CMK (cell line): Measurements from ENCODE around the gene ADAM30.

ENCODE experiments used
- DNase-seq: peaks from one replicate; pipeline ENCODE4 v3.0.0-alpha.2; 2010; ENCODE audit warnings: low read depth

The ADAM30 gene

DNA sequence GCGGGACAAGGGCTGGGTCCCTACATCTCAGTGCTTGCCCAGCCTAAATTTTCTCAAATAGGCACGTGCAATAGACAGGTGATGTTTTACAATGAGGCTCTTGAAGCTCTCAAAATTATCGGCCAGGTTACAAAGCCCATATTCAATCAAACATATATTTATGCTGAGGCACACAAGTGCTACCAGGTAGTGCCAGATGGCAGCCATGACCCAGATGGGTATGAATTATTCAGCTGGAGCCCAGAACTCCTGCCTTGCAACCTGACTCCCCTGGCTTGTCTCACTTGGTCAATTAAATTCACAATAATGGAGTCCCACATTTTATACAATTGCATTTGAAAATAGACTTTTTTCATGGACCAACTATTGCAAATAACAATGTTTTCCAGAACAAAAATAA is 12.3 kb upstream of the ADAM30 start:
- DNase-seq, result no peak

DNA sequence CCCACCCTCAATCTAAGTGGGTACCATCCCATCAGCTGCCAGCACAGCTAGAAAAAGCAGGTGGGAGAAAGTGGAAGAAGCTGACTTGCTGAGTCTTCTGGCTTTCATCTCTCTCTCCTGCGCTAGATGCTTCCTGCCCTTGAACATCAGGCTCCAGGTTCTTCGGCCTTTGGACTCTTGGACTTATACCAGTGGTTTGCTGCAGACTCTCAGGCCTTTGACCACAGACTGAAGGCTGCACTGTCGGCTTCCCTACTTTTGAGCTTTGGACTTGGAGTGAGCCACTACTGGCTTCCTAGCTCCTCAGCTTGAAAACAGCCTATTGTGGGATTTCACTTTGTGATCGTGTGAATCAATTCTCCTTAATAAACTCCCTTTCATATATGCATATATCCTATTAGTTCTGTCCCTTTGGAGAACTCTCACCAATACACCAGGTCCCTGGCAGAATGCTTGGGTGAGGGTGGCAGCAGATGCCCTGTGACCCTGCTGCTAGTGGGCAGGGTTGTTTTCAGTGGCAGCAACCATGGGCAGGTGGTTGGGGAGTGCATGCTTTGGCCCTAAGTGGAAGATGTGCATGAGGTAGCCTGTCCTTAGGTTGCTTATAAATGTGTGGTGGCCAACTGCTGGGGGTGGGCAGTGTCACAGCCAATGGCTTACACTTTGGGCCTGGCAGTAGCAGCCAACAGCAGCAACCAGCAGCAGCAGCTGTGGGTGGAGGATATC is 10.8 kb upstream of the ADAM30 start:
- DNase-seq, result no peak

DNA sequence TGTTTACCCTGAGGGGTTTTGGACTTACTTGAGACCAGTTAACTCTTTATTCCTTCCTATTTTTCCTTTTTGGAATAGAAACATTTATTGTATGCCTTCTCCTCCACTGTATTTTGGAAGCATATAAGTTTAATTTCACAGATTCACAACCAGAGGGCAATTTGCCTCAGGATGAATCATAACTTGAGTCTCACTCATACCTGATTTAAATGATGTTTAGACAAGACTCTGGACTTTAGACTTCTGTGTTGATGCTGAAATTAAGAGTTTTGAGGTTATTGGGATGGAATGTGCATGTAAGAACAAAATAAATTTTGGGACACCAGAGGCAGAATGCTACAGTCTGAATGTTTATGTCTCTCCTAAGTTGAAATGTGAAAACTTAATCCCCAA is 7.1 kb upstream of the ADAM30 start:
- DNase-seq, result no peak

DNA sequence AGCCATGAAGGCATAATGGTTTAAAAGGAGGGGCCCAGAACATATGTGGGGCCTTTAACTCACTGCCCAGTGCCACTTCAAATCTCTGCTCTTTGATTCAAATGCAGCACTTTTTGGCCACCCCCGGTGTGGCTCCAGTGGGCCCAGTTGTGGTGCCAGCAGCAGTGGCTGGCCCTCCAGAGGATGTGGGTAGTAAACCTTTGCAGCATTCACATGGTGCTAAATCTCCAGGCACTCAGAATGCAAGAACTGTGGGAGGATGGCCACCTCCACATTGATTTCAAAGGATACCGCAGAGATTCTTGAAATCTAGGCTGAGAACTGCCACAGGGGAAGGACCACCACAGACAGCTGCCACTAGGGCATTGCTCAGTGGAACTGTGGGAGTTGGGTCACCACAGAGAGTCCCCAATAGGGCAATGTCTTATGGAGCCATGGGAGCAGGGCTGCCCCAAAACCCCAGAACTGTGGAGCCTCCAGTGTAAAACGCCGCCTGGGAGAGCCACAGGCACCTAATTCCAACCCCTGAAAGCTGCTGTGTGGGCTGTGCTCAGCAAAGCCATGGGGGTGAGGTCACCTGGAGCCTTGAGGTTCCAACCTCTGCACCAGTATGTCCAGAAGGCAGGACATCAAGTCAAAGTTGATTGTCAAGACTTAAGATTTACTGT is 6.6 kb upstream of the ADAM30 start:
- DNase-seq, result no peak

DNA sequence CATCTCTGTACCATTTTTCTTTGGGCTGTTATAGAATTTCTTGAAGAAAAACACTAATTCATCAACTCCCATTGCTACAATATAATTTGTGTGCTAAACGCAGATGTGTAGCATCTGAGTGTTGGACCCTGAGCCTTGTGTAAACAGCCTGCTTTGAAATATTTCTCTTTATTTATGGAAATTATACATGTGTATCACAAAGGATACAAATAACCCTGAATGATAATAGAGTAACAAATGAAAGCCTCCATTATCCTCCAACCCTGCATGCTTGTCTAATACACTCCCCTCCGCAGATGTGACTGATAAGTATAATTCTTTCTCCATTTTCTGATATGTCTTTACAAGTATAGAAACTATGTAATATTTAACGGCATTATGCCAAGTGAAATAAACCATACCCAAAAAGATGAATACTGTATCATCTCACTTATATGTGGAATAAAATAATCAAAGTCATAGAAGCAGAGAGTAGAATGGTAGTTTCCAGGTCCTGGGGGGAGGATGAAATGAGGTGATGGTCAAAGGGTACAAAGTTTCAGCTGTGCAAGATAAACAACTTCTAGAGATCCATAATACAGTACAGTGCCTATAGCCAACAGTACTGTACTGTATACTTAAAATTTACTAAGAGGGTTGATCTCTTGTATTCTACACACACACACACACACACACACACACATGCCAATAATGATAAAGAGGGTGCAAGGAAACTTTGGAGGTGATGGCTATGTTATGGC is 2.8 kb upstream of the ADAM30 start:
- no peak for DNase-seq

DNA sequence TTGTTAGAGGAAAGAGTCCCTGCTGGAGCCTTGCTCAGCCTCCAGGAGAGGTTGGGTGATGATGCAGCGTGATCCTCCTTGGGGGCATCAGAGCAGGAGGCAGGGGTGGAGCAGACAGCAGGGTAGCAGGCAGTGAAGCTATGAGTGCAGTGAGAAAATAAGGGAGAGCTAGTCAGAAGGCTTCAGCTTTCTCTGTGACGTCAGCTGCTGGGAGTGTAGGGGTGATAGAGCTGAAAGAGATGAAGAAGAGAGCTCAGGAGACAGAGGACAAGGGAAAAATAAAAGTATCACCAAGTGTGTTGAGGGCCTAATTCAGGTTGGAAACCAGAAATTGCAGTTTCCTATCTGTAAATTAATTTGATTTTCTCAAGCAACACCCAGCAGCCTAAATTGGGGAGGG is 2.2 kb upstream of the ADAM30 start:
- DNase-seq, result no peak

DNA sequence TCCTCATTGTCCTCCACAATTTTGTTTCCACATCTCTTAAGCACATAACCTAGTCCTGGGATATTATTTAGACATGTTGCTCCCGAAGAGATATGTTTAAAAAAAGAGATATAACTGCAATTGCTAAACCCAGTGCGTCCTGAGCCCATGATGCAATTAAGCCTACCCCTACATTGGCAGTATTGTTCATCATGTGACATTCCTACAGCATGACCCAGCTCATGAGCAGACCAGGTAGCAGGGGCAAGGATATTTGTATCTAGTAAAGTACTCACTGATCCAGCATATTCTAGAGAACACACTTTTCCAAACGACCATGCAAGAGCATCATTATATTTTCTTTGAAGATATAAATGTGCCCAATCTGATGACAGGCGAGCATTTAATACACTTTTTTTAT is 1.2 kb downstream of the ADAM30 start:
- DNase-seq, result no peak

DNA sequence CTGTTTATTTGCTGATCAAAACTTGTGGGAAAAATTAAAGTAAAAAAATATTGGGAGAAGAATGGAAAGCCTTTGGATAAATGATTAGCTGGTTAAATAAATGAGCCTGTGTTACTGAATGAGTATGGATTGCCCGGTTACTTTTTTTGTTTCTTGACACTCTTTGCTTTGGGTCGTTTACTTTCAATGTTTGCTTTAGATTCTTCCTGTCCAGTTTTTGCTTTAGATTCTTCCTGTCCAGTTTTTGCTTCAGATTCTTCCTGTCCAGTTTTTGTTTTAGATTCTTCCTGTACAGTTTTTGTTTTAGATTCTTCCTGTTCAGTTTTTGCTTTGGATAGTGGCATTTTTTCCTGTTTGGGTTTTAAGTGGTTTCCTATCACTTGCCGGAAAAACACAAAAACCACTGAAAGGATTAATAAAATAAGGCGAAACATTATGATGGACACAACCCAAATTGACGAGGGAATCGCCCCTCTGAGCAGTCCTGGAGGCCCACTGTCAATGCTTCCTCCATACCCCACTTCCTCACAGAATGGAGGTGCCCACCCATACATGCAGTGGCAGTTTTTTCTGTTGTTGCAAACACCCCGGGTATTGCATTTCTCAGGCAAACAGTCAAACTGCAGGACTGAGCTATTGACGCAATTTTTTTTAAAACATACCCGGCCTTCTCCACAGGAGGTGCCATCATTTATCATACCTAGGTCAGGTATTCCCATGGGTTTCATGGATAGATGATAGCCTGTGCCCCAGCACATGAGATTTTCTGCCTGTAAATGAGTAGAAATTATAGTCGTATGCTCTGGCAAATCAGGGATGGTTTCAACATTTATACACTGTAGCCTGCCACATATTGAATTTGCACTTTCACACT is 2.3 kb downstream of the ADAM30 start:
- DNase-seq, result no peak

DNA sequence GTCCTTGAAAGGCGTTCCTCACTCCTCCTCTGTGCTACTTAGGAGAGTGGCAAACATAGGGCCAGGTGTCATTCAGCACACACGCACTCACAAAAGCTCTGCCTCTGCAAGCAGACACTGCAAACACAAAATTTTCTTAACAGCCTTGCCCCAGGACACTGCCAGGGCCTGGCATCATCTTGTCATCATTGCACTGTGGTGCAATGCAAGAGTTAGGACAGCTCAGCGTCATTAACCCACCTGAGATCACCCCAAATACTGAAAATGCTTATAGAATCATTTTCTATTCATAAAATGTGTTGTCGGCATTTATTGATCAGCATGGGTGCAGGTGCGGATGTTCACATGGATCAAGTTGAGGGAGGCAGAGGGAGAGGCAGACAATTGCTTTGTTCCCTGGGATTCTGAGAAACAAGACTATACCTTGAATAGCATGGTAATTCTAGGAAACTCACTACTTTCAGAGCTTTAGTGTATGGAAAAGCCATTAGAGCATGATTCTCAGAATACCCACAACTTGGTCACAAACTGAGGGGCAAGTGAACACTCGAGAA is 3.0 kb downstream of the ADAM30 start:
- DNase-seq, result no peak

DNA sequence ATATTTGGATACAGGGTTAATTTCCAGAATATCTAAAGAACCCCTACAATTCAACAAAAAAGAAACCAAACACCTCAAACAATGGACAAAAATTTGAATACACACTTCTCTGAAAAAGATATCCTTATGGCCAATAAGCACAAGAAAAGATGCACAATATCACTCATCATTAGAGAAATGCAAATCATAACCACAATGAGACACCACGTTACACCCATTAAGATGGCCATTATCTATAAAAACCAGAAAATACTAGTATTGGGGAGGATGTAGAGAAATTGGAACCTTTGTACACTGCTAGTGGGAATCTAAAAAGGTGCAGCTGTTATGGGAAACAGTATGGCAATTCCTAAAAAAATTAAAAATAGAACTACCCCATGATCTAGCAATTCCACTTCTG is 4.9 kb downstream of the ADAM30 start:
- no peak for DNase-seq

DNA sequence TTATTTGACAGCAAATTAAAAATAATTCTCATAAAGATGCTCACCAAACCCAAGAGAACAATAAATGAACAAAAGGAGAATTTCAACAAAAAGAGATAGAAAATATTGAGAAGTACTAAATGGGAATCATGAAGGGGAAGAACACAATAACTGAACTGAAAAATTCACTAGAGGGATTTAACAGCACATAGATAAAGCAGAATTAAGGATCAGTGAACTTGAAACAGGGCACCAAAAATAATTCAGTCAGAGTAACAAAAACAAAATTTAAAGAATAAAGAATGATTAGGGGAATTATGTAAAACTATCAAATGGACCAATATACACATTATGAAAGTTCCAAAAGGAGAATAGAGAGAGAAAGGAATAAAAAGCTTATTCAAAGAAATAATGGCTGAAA is 7.8 kb downstream of the ADAM30 start:
- DNase-seq, result no peak

DNA sequence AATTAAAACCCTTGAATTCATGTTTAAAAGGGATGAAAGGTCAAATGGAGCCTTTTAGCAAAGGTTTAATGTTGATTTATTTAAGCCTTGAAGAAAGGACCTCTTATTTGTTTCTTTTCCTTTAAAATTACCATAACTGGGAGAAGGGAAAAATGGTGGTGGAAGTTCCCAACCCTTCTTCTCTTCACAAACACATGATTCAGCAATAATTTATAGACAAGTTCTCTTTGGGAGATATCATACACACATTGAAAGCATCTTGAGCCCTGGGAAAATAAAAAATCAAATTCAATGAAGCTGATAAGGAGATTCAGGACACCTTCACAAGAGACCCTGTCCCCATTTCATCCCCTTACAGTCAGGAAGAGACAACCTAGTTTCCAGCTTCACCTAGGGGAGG is 8.9 kb downstream of the ADAM30 start:
- DNase-seq, result no peak

DNA sequence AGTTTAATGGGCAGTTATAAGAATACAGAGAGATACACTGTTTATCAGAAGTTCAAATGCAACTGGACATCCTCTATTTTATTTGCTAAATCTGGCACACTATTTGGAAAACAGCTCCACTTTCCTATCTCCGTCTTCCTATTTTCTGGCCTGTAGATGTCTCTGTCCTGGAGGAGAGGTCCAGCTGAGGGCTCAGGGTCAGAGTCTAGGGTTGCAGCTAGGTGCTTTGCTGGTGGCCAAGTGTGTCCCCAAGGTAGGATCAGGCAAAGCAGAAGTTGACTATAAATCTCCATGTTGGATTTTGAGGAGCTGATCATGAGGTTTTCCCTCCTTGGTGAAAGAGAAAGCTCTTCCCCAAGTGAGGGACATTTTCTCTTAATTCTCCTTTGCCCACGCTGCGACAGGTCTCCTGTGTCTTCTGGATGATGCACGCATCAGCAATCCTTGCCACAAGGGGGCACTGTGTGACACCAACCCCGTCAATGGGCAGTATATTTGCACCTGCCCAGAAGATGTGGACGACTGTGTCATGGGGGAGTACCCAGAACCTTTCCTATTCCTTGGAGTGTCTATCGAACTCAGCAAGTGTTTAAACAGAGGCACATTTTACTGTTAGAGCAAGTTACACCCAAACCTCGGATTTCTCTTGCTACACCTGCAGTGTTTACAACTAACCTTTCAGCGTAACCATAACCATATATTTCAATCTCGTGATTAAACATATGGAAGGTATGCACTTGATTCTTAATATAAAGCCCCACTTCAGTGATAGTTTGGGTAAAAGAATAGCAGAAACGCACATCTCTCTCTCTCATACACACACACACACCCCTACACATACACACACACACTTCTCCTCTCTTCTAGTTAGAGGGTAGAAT is 10.2 kb downstream of the ADAM30 start:
- peak; percentile 22 for DNase-seq

DNA sequence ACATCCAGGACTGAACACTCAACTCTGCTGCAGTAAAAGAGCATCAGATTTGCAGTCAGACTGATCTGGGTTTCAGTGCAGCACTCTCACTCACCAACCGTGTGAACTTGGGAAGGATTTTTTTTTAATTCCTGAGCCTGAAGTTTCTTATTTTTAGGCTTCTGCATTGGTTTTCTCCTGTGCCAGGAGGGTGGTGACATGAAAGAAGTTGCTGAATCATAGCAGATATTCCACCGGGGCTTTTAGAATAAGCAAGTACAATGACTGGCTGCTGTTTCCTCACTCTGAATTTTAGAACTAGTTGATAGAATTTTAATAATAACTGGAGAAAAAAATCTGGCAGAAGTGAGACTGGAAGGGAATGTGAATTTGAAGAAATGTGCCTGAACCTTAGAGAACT is 11.6 kb downstream of the ADAM30 start:
- DNase-seq, result no peak

DNA sequence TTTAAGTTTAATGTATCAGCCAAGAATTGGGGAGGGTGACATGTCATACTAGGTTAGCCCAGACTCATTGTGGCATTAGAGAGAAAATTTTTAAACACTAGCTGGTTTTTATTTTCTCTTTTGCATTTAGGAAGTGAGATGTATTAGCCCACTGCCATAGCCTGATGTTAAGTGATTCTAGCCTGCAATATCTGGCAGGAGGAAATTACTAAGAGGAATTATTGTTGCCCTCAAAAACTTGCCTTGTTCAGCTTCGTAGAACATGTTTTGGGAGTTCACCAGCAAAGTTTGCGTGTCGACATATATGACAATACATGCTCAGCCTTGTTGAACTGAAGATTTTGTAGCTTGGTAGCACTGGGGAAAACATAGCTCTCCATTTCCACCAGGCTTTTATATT is 12.5 kb downstream of the ADAM30 start:
- DNase-seq, result no peak

DNA sequence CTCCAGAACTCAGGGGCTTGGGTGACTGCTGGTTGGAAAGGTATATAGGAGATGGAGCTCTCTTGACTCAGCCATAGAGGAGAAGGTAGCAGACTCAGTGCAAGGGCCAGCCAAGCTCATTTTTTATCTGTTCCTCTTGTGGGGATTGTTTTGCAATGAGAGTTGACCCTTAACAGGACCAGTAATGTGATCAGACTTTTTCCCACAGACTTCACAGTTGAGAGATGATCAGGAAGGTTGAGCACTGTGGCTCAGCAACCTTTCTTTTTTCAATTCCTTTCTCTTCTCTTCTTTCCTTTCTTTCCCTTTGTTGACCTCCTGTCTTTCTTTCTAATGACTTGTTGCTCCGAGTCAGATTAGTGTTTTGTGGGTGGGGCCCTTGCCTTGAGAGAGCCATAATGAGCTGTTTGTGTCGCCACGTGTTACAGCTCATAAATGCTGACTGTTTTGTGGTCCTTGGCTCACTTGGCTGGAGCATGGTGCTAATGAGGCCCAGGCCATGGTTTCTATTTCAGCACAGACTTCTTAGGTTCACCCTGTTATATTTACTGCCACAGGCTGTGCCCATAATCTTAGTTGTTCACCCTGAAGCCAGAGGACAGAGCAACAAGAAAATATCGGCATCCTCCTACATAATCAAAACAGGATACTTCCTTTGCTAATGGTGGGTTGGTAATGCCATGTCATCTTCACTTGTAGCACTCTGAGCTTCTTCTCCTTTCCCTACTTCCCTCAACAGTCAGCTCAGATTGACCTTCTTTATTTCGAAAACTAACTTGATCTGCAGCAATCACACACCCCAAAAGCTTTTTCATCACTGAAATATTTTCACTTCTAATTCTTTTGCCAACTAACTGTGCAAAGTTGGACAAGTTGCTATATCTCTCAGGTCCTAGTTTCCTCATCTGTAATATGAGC is 13.9 kb downstream of the ADAM30 start:
- no peak for DNase-seq

DNA sequence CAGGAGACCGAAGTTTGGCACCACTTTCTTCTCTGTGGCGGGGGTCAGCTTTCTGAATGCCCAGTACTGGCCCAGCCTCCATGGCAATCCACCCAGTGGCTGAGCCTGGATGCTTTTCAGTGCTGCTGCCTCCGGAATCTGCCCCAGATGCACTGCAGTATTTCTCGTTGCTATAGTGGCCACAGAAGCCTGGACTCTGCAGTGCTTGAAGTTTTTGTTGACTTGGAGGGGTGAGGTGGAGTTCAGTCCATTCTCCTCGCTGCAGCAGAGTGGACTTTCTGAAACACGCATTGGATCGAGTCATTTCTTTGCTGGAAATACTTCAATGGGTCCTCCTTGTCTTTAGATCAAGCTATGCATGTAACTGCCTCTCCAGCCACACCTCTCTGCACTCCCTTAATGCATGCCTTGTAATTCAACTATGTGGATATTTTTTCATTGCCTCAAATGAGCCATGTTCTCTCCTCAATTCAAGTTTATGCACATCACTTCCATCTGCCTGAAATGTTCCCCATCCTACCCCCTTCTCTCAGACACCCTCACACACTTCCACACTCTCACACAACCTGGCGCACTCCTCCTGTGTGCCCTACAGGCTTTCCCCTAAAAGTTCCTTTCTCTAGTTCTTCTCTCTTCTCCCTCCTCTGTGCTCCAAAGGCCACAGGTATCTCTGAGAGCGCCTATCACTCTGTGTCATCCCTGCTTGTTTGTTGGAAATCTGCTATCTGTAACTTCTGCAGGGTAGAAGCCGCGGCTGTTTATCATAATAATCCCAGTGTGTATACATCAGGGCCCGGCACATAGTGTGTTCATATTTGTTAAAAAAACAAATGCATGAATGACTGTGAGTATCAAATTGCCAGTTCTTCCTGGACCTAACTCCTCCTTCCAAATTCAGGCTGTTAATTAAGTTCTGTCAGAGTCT is 16.5 kb downstream of the ADAM30 start:
- no peak for DNase-seq

DNA sequence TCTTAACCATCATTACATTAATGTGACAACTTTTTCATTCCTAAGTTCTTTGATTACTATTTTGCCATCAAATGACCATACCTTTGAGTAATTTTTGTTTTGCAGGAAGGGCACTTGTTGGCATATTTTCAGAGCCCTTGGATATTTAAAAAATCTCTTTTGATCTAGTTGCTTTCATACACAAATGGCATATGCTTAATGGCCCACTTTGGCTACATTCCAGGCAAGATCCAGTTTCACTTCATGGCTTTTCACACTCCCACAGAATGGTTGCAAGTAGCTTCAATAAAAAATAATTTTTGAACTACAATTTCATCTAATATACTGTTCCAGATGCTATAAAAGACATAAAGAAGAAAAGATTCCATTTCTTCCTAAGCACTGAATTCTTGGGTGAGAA is 18.1 kb downstream of the ADAM30 start:
- DNase-seq, result no peak

DNA sequence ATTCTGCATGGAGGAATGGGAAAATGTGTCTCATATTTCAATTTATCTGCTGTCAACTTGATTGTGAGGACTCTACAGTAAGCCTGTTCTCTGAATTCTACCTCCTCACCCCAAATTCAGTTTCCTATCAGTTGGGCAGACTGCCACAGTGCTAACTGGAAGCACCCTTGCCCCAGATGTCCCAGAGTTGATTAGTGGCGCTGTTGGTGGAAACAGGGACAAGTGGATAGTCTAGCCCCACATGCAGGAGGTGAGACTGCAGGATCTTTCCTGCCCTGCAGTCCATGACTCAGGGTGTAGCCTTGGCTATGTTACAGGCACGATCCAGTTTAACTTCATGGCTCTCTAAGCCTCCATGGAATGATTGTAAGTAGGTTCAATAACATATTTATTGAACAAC is 22.1 kb downstream of the ADAM30 start:
- DNase-seq, result no peak
